Subcutaneous abdominal adipose tissue (tissue), 5 donors: ENCODE results near the gene MTIF2.

Experiments used
- H3K27ac ChIP-seq: one replicate; pipeline ENCODE4 v1.7.0; 2013; ENCODE audit warnings: low read depth, mild to moderate bottlenecking, inconsistent platforms, low read length, moderate library complexity
- H3K27me3 ChIP-seq, 5 donors: one replicate each; pipeline ENCODE4 v1.7.0; 2013; ENCODE audit warnings: low read length in 5 of 5, inconsistent platforms in 1 of 5; ENCODE audit not compliant: control insufficient read depth in 5 of 5, insufficient read depth in 4 of 5
- H3K36me3 ChIP-seq, 5 donors: one replicate each; pipeline ENCODE4 v1.7.0; 2013; ENCODE audit warnings: low read length in 5 of 5; ENCODE audit not compliant: control insufficient read depth in 5 of 5, insufficient read depth in 5 of 5
- H3K4me1 ChIP-seq, 5 donors: one replicate each; pipeline ENCODE4 v1.7.0; 2013; ENCODE audit warnings: low read length in 5 of 5, mild to moderate bottlenecking in 3 of 5, moderate library complexity in 1 of 5; ENCODE audit not compliant: control insufficient read depth in 5 of 5, insufficient read depth in 5 of 5
- H3K4me3 ChIP-seq, 5 donors: one replicate each; pipeline ENCODE4 v1.7.0; 2013; ENCODE audit warnings: low read length in 5 of 5, low read depth in 1 of 5
- H3K9ac ChIP-seq, 5 donors: one replicate each; pipeline ENCODE4 v1.7.0; 2013; ENCODE audit warnings: low read length in 5 of 5, mild to moderate bottlenecking in 4 of 5, moderate library complexity in 3 of 5
- H3K9me3 ChIP-seq, 5 donors: one replicate each; pipeline ENCODE4 v1.7.0; 2013; ENCODE audit warnings: low read length in 5 of 5; ENCODE audit not compliant: control insufficient read depth in 5 of 5
- donor health status: healthy.
- donor health status: healthy.
- donor health status: healthy.
- donor health status: healthy.
- donor health status: healthy.

Gene MTIF2, protein sequence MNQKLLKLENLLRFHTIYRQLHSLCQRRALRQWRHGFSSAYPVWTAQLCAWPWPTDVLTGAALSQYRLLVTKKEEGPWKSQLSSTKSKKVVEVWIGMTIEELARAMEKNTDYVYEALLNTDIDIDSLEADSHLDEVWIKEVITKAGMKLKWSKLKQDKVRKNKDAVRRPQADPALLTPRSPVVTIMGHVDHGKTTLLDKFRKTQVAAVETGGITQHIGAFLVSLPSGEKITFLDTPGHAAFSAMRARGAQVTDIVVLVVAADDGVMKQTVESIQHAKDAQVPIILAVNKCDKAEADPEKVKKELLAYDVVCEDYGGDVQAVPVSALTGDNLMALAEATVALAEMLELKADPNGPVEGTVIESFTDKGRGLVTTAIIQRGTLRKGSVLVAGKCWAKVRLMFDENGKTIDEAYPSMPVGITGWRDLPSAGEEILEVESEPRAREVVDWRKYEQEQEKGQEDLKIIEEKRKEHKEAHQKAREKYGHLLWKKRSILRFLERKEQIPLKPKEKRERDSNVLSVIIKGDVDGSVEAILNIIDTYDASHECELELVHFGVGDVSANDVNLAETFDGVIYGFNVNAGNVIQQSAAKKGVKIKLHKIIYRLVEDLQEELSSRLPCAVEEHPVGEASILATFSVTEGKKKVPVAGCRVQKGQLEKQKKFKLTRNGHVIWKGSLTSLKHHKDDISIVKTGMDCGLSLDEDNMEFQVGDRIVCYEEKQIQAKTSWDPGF

DNA sequence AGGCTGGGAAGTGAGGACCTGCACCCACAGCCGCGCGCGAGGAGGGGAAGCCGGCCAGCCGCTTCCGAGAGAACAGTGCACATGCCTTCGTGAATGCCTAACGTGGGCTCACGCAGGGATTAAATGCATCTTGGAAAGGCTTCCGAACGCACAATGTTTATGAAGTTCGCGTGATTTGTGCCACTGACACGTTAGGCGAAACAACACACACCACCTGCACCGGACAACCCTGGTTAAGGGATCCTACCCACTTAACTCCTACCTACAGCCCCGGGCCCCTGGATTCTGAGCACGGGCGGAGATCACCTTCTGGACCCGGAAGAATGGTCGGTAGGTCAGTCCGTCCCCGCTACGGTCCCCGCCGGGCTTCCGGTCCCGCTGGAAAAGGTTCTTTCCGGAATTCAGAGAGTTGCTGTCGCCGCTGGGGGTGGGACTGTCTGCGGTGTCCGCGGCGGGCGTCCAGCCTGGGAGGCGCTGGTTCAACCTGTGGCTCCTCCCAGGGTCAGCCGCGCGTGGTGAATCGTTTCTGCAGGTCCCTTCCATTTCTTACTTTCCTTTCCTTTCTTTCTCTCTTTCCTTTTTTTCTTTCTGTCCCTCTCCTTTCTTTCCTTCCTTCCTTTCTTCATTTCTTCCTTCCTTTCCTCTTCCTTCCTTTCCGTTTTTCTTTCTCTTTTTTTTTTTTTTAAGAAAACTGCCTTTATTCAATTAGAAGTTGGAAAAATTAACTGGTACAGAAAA, at the start of gene MTIF2:
MTIF2 (minus strand) TSS at position 325 of the 738 bp plus-strand sequence. CDS start 5,373 bp downstream, outside the sequence.
- Histone ChIP-seq H3K9me3 (no peaks in the 10 kb centered on the region), H3K27ac (peak within 1 kb of the TSS; percentile 91), H3K36me3 (peaks cover 6 to 16% (median 8%) of the 10 kb centered on the region in 5 donors), H3K4me1 (peaks cover 3 to 15% (median 14%) of the 10 kb centered on the region in 5 donors), H3K27me3 (no peaks in the 10 kb centered on the region), H3K4me3 (peak within 1 kb of the TSS; percentile 86 to 99 (median 92)), H3K9ac (peak within 1 kb of the TSS; percentile 76 to 97 (median 89))

DNA sequence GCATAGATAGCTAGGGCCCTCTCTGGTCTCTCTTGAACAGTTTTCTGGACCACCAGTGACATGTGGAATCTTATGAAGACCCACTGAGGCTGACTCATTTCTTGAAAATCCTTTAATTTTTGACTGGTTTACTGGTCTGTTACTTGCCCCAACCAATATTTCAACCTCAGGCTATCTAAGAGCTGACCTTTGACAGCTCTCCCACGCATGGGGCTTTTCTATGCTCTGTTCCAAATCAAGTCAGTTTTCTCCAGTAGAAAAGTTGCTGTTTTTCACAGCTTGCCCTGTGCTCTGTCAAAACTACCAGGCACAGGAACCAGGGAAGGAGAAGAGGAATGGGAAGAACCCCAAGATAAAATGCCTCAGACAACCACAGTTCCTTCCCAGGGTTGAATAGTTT, 46.0 kb upstream of the MTIF2 start:
- H3K27me3 ChIP-seq, result no peaks in the 10 kb centered on the region
- H3K4me3 ChIP-seq, result no peak overlapping the region
- peaks cover 10 to 62% (median 35%) of the 10 kb centered on the region in 5 donors for H3K36me3 ChIP-seq
- H3K9ac ChIP-seq, result no peak overlapping the region
- H3K4me1 ChIP-seq, result peaks cover 0 to under 1% (median 0%) of the 10 kb centered on the region in 5 donors
- no peaks in the 10 kb centered on the region for H3K9me3 ChIP-seq
- H3K27ac ChIP-seq, result no peak overlapping the region

DNA sequence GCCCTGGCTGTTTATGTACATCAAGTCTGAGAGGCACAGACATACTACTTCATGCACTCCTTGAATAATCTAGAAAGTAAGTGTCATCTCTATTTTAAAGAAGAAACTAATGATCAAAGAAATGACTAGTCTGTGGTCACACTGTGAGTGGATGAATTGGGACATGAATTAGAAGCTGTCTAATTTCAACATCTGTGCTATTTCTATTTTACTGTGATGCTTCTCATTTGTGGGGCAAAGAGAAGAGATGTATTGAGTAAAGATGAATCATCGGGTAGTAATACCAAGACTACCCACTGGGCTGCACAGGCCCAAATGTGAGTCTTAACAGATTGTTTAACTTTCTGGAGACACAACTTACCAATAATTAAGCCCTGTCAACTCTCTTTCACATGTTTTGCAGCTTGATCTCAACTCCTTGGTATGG, 42.4 kb upstream of the MTIF2 start:
- peaks cover 12 to 57% (median 26%) of the 10 kb centered on the region in 5 donors for H3K36me3 ChIP-seq

GRCh38 chr2:55309446-55309845, 40.4 kb upstream of the MTIF2 start:
- H3K9me3 ChIP-seq, result no peaks in the 10 kb centered on the region
- H3K36me3 ChIP-seq, result peaks cover 12 to 46% (median 19%) of the 10 kb centered on the region in 5 donors
- no peak overlapping the region for H3K4me3 ChIP-seq
- no peak overlapping the region for H3K27ac ChIP-seq
- no peaks in the 10 kb centered on the region for H3K27me3 ChIP-seq
- H3K9ac ChIP-seq, result no peak overlapping the region
- peaks cover 0 to 2% (median 0%) of the 10 kb centered on the region in 5 donors for H3K4me1 ChIP-seq

More for the DNA sequence above, 42.4 kb upstream of the MTIF2 start:
- Histone ChIP-seq H3K4me1 (peaks cover 0 to 2% (median 0%) of the 10 kb centered on the region in 5 donors), H3K9me3 (no peaks in the 10 kb centered on the region), H3K27me3 (no peaks in the 10 kb centered on the region), H3K9ac (no peak overlapping the region), H3K27ac (no peak overlapping the region), H3K4me3 (no peak overlapping the region)

DNA sequence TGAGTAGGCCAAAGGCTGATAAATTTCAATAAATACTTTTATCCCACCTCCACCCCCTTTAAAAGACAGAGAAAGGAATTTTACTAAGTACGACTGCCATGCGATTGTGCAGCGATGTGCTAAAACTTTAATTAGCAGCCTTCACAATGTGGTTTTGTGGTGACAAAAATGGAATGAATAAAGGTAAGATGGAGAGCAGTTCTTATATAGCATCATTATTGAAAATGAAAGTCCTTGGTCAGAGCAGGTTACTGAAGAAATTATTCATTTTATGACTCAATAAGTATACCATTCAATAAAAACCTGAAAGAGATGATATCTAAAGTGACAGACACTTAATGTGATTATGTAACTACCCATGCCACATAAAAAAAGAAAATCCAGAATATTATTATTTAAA, 33.2 kb upstream of the MTIF2 start:
- Histone ChIP-seq H3K4me1 (no peaks in the 10 kb centered on the region), H3K27ac (no peak overlapping the region), H3K9me3 (no peaks in the 10 kb centered on the region), H3K4me3 (no peak overlapping the region), H3K9ac (no peak overlapping the region), H3K36me3 (peaks cover 3 to 20% (median 8%) of the 10 kb centered on the region in 5 donors), H3K27me3 (no peaks in the 10 kb centered on the region)

DNA sequence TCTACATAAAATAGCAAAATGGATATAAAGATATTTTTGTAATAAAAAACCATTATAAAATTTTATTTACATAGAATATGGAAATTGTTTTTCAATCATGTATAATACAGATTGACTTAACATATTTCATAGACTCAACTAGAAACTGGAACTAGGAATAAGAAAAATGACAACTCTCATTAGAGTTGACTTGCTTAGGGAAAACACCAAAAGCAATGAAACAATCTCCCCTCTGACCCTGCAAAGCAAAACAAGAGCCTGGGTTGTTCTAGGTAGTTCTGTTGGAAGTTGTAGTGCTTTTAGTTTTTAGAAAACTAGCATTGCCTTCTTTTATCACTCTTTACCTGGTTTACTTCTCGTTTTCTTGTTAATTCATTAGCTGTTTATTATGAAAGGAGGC, 32.2 kb upstream of the MTIF2 start:
- H3K36me3 ChIP-seq, result peaks cover 4 to 20% (median 9%) of the 10 kb centered on the region in 5 donors
- H3K27ac ChIP-seq, result no peak overlapping the region
- H3K9ac ChIP-seq, result peak overlapping the region in 1 of 5 donors; percentile 30
- H3K27me3 ChIP-seq, result no peaks in the 10 kb centered on the region
- no peaks in the 10 kb centered on the region for H3K9me3 ChIP-seq
- no peaks in the 10 kb centered on the region for H3K4me1 ChIP-seq
- no peak overlapping the region for H3K4me3 ChIP-seq

DNA sequence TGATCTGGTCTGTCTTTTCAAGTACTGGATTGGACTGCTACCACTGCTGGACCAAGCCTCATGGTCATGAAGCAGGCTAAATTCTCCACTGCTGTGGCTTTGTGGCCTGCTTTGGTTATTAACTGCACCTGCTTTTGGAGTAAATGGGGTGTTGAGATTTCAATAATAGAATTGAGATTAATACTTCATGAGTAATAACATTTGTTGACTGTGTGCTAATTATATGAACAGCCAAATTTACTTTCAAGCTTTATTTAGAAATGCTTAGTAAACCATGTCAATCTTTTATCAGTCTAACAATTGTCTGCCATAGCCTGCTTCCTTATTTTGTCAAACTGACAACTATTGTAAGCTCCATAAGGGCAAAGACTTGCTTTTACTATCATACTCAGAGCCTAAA, 27.4 kb upstream of the MTIF2 start:
- no peak overlapping the region for H3K27ac ChIP-seq
- no peak overlapping the region for H3K4me3 ChIP-seq
- peaks cover 0 to 4% (median 0%) of the 10 kb centered on the region in 5 donors for H3K4me1 ChIP-seq
- H3K9me3 ChIP-seq, result no peaks in the 10 kb centered on the region
- no peaks in the 10 kb centered on the region for H3K27me3 ChIP-seq
- H3K36me3 ChIP-seq, result peaks cover 9 to 21% (median 19%) of the 10 kb centered on the region in 5 donors
- no peak overlapping the region for H3K9ac ChIP-seq

- H3K27ac ChIP-seq, result no peak overlapping the region
- peaks cover 0 to 5% (median 0%) of the 10 kb centered on the region in 5 donors for H3K36me3 ChIP-seq
- peak overlapping the region in 4 of 5 donors; percentile 86 to 97 (median 94) for H3K4me3 ChIP-seq
- H3K9me3 ChIP-seq, result no peaks in the 10 kb centered on the region
- peaks cover 0 to 21% (median 16%) of the 10 kb centered on the region in 5 donors for H3K4me1 ChIP-seq
- peak overlapping the region in 1 of 5 donors; percentile 96 for H3K9ac ChIP-seq
- no peaks in the 10 kb centered on the region for H3K27me3 ChIP-seq
These were observed 14.1 kb upstream of the MTIF2 start for GRCh38 chr2:55283083-55283482.

GRCh38 chr2:55282110-55282917, 13.3 kb upstream of the MTIF2 start:
- H3K36me3 ChIP-seq, result peaks cover 0 to 5% (median 0%) of the 10 kb centered on the region in 5 donors
- H3K27me3 ChIP-seq, result no peaks in the 10 kb centered on the region
- no peaks in the 10 kb centered on the region for H3K9me3 ChIP-seq
- H3K4me3 ChIP-seq, result peak overlapping the region; percentile 85 to 97 (median 92)
- peak overlapping the region; percentile 82 to 97 (median 94) for H3K9ac ChIP-seq
- peaks cover 0 to 19% (median 16%) of the 10 kb centered on the region in 5 donors for H3K4me1 ChIP-seq
- H3K27ac ChIP-seq, result peak overlapping the region; percentile 82
